HepG2 (cell line): ENCODE measurements around the gene PLLP. TPM values are rescaled to one million over a fixed set of nuclear protein-coding genes. Genes with fewer than 3 reads are reported as not detected.

Experiments used
- ATAC-seq: fragments of 200-7000 bp; cut with Tn5 transposase; 3 replicates; pipeline ENCODE4 v1.9.1; 2020; ENCODE audit warnings: mild to moderate bottlenecking, moderate library complexity
- BruUV-seq: library from RNA; stranded (reverse); fragments of 400-500 nt; replicated peaks from 2 replicates; lab custom pipeline; 2021; lab: Mats Ljungman, UMichigan
- CTCF ChIA-PET: fragments of 300-600 bp; formaldehyde crosslinking; extraction: SDS; loops from one replicate; lab custom pipeline; 2021; ENCODE audit warnings: low total read pairs, inconsistent platforms, low intra/inter-chr PET ratio; lab: Yijun Ruan, JAX
- POLR2A ChIA-PET: fragments of 350-600 bp; sonication (Branson Sonifier 250); formaldehyde crosslinking; loops from one replicate; lab custom pipeline; 2020; ENCODE audit warnings: antibody characterized with exemption, inconsistent platforms; lab: Yijun Ruan, JAX
- DNase-seq: peaks from one replicate; pipeline ENCODE4 v3.0.0-alpha.2; 2015; ENCODE audit warnings: low spot score
- FAIRE-seq: peaks from 3 replicates; lab custom pipeline; 2011; peaks lifted over from hg19 to GRCh38; lab: Jason Lieb, UNC
- H2AFZ ChIP-seq: one replicate; pipeline ENCODE4 v1.6.1; 2011; ENCODE audit warnings: low read length, inconsistent platforms
- H3K27ac ChIP-seq: fragments of 300-600 bp; 3 replicates; pipeline ENCODE4 v1.8.0; 2011; ENCODE audit warnings: mixed run types, mild to moderate bottlenecking, mixed read lengths, low read length, inconsistent platforms; ENCODE audit not compliant: insufficient read depth; ENCODE audit errors: extremely low read length
- H3K27me3 ChIP-seq, 2 experiments: fragments of 200-600 bp in 1 of 2; 2 replicates in 1 of 2; 3 replicates in 1 of 2; pipeline versions ENCODE4 v1.6.0 to v1.8.0; 2011; ENCODE audit warnings: low read length in 2 of 2, mild to moderate bottlenecking in 2 of 2, moderate library complexity in 2 of 2, inconsistent platforms in 1 of 2; ENCODE audit not compliant: insufficient read depth in 2 of 2, control insufficient read depth in 1 of 2
- H3K36me3 ChIP-seq, 2 experiments: fragments of 200-600 bp in 1 of 2; replicated peaks in 1 of 2; 2 replicates in 1 of 2; 3 replicates in 1 of 2; pipeline versions ENCODE4 v1.5.1 to v1.8.0; 2011; ENCODE audit warnings: low read length in 2 of 2, inconsistent platforms in 1 of 2; ENCODE audit not compliant: insufficient read depth in 2 of 2, control insufficient read depth in 1 of 2
- H3K4me1 ChIP-seq: 2 replicates; pipeline ENCODE4 v1.5.1; 2012; ENCODE audit warnings: low read length, inconsistent platforms; ENCODE audit not compliant: insufficient read depth
- H3K4me2 ChIP-seq: 2 replicates; pipeline ENCODE4 v1.6.0; 2011; ENCODE audit warnings: low read depth, low read length, inconsistent platforms
- H3K4me3 ChIP-seq, 3 experiments: fragments of 200-600 bp in 1 of 3; sonication (generic), shearing (Covaris generic) in 1 of 3; replicated peaks in 1 of 3; 2 replicates each; pipeline ENCODE4 v1.5.1; 2011 to 2016; ENCODE audit warnings: low read length in 3 of 3, inconsistent platforms in 2 of 3, low read depth in 2 of 3, mild to moderate bottlenecking in 2 of 3, control low read depth in 1 of 3, mixed read lengths in 1 of 3; ENCODE audit not compliant: insufficient read depth in 1 of 3
- H3K79me2 ChIP-seq: one replicate; pipeline ENCODE4 v1.6.1; 2011; ENCODE audit warnings: low read length, inconsistent platforms; ENCODE audit not compliant: insufficient read depth
- H3K9ac ChIP-seq: 2 replicates; pipeline ENCODE4 v1.6.0; 2011; ENCODE audit warnings: mild to moderate bottlenecking, low read depth, low read length, inconsistent platforms; ENCODE audit not compliant: insufficient read depth
- H3K9me3 ChIP-seq: 2 replicates; pipeline ENCODE4 v1.5.1; 2012; ENCODE audit warnings: mild to moderate bottlenecking, low read length
- H4K20me1 ChIP-seq: 2 replicates; pipeline ENCODE4 v1.6.0; 2011; ENCODE audit warnings: inconsistent platforms, mild to moderate bottlenecking, low read length, moderate library complexity; ENCODE audit not compliant: insufficient read depth
- ATF7 ChIP-seq, 2 experiments: fragments of 450-650 bp in 1 of 2; sonication (generic) in 1 of 2; formaldehyde crosslinking in 1 of 2; IDR thresholded peaks; 2 replicates each; pipeline versions ENCODE4 v1.4.0 to v1.6.1; 2016 to 2020; ENCODE audit warnings: antibody characterized with exemption in 1 of 2, mild to moderate bottlenecking in 1 of 2, missing genetic modification reagents in 1 of 2
- BHLHE40 ChIP-seq: IDR thresholded peaks from 2 replicates; pipeline ENCODE4 v1.6.1; 2011; ENCODE audit warnings: low read length, improper control_type of control experiment
- CC2D1A ChIP-seq: sonication (generic); formaldehyde crosslinking; IDR thresholded peaks from 2 replicates; pipeline ENCODE4 v1.8.1; 2023; ENCODE audit warnings: mild to moderate bottlenecking, missing genetic modification reagents
- GATA4 ChIP-seq: sonication (generic); IDR thresholded peaks from 2 replicates; pipeline ENCODE4 v1.6.1; 2016; ENCODE audit warnings: antibody characterized with exemption, low read depth, borderline replicate concordance
- TSC22D2 ChIP-seq: sonication (generic); formaldehyde crosslinking; IDR thresholded peaks from 2 replicates; pipeline ENCODE4 v1.5.1; 2020; ENCODE audit warnings: missing genetic modification reagents, mild to moderate bottlenecking, borderline replicate concordance
- WGBS: methylation state at CpG from one replicate; pipeline ENCODE4 v1.1.6; 2017; ENCODE audit warnings: low lambda C conversion rate; 5-methylcytosine and 5-hydroxymethylcytosine counted together
- in situ Hi-C: cut with HindIII; loops from 2 replicates; pipeline ENCODE4 v1.10.0; 2017; ENCODE audit warnings: low pct_unique_long_range_greater_than_20kb; ENCODE audit not compliant: extremely low pct_ligation_motif_present
- intact Hi-C: fragments of 100-400 bp; cut with micrococcal nuclease; formaldehyde crosslinking; loops from one replicate; pipeline ENCODE4 v1.10.0; 2022; ENCODE audit not compliant: unreplicated experiment
- polyA plus RNA-seq, 8 experiments: library from polyadenylated mRNA; depleted of rRNA in 3 of 8; stranded (reverse) in 7 of 8; unstranded in 1 of 8; fragments of >200 nt; fragmentation: Illumina TruSeq in 4 of 8; extraction: Trizol in 4 of 8; gene quantifications; 2 replicates each; pipeline versions ENCODE4 v1.2.1 to v1.2.3, GENCODE V29; 2011 to 2016; ENCODE audit warnings: low read depth in 4 of 8, missing spikeins in 1 of 8, mixed read lengths in 1 of 8; ENCODE audit not compliant: insufficient read depth in 1 of 8
- total RNA-seq, 5 experiments: library from RNA; depleted of rRNA; stranded (reverse); fragments of >200 nt; fragmentation: Illumina TruSeq; extraction: Trizol; gene quantifications; 2 replicates each; pipeline ENCODE4 v1.2.3, GENCODE V29; 2016; ENCODE audit warnings: low read depth in 1 of 5
- TF ChIP-seq, protein P1 (sequence below): sonication (generic); formaldehyde crosslinking; IDR thresholded peaks from 2 replicates; pipeline ENCODE4 v1.9.0; 2021; ENCODE audit warnings: missing genetic modification reagents, mild to moderate bottlenecking, borderline replicate concordance

PLLP gene
- total and polyA plus RNA-seq, 2 of the 13 experiments (the other 11 are each of a cell fraction or from before 2014, with no cell fraction given), result 60.6 to 127 TPM

DNA sequence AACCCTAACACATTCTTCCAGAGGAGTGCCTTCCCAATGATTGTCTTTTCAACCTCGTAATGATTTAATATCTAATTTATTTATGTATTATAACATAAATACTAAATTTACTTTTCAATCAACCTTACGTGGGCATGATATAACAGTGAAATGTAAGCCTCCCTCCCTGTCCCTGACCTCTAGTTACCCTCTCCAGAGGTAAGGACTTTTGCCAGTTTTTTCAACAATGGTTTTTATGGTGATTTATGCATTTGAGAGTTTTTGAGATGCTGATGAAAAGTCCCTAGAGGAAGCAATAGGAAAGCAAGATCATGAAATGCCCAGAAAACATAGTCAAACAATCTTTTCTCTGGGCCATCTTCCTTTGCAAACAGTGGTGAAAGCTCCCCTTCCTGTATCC lies 35.2 kb upstream of the PLLP start (continued):
- TF ChIP-seq, protein P1, sequence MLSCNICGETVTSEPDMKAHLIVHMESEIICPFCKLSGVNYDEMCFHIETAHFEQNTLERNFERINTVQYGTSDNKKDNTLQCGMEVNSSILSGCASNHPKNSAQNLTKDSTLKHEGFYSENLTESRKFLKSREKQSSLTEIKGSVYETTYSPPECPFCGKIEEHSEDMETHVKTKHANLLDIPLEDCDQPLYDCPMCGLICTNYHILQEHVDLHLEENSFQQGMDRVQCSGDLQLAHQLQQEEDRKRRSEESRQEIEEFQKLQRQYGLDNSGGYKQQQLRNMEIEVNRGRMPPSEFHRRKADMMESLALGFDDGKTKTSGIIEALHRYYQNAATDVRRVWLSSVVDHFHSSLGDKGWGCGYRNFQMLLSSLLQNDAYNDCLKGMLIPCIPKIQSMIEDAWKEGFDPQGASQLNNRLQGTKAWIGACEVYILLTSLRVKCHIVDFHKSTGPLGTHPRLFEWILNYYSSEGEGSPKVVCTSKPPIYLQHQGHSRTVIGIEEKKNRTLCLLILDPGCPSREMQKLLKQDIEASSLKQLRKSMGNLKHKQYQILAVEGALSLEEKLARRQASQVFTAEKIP (CRISPR knock-in tag), result no peak
- TF ChIP-seq ATF7 (IDR thresholded peaks at IDR 0.05) (no peak), ATF7 (CRISPR knock-in tag; IDR thresholded peaks at IDR 0.05) (no peak)

DNA sequence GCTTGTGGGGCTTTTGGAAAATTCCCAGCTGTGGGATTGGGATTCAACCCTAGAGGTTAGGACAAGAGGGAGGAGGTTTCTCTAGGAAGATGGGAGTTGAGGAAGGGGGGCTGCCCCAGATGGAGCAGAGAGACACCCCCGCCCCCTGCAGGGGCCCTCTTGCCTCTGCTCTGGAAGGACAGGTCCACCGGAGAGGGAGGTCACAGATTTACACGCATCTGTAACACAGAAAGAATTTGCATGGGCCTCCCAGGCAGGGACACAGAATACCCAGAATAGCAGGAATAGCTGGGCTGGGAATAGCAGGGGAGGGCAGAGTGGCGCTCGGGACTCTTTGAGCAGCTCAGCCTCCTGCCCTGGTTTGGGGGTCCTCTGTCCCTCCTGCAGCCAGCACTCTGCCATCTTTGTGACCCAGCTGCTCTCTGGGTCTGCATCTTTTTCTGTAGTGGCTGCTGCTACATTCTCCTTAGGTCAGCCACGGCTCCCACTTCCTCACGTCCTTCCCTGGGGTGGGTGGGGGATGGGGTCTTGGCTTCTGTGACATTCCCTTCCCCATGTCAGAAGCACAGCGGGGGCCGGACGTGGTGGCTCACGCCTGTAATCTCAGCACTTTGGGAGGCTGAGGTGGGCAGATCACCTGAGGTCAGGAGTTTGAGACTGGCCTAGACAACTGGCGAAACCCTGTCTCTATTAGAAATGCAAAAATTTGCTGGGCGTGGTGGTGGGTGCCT lies 33.9 kb upstream of the PLLP start:
- no TSS peak for BruUV-seq
- intact Hi-C loops (no loop called here), in situ Hi-C loops (no loop called here)
- H3K4me1 ChIP-seq, result peaks cover 9% of the 10 kb centered on the region; the same call in 1 of the 2 replicates
- ATAC-seq, result peak; percentile 65
- H3K79me2 ChIP-seq, result no peaks in the 10 kb centered on the region
- no peak overlapping the region for H3K4me3 ChIP-seq
- POLR2A ChIA-PET, result interaction anchor here (1.0 kb wide), 1 partner anchor 54 kb away, joined by 4 read pairs; the partner anchor contains the start of gene CX3CL1
- TF ChIP-seq CC2D1A (CRISPR knock-in tag) (no peak), BHLHE40 (no peak), TSC22D2 (CRISPR knock-in tag) (no peak), GATA4 (no peak)
- H3K27me3 ChIP-seq, result no peaks in the 10 kb centered on the region
- CTCF ChIA-PET, result no interaction called here
- 24% methylated on average over 11 of the region's 13 CpGs for WGBS
- FAIRE-seq, result no peak
- no peaks in the 10 kb centered on the region for H4K20me1 ChIP-seq
- no peak overlapping the region for H3K27ac ChIP-seq
- H2AFZ ChIP-seq, result no peak overlapping the region
- peak overlapping the region; percentile 41; the same call in 1 of the 2 replicates for H3K4me2 ChIP-seq
- no peaks in the 10 kb centered on the region for H3K36me3 ChIP-seq
- H3K9me3 ChIP-seq, result no peaks in the 10 kb centered on the region
- H3K9ac ChIP-seq, result no peak overlapping the region
- DNase-seq, result no peak
